Right lobe of liver (tissue), 4 donors: ENCODE measurements around the gene SPATA9.
"Not testable (repeated sequence)": the region's sequence is repeated elsewhere in the genome, so short reads cannot be mapped to it uniquely, and the experiment has no call there.

Source experiments
- CTCF ChIP-seq, 4 donors: fragments of 200-600 bp in 3 of 4; fragments of 450-650 bp in 1 of 4; IDR thresholded peaks; one replicate each; pipeline versions ENCODE4 v1.5.1 to v1.8.0; 2016 to 2022; ENCODE audit warnings: antibody characterized with exemption in 4 of 4, mild to moderate bottlenecking in 2 of 4
- POLR2A ChIP-seq: fragments of 450-650 bp; IDR thresholded peaks from one replicate; pipeline ENCODE4 v1.6.1; 2017; ENCODE audit warnings: antibody characterized with exemption, mild to moderate bottlenecking
- donor health status: DM: no; HTN: no; CAD: no.
- donor health status: DM: no; HTN: no; CAD: no.
- donor health status: DM: no; HTN: yes; CAD: no.

- not testable (repeated sequence) for TF ChIP-seq CTCF (IDR thresholded peaks at IDR 0.05); POLR2A
Observed at GRCh38 chr5:95710651-95711500, 28.1 kb upstream of the SPATA9 start.
